Keratinocyte (primary cell): Measurements from ENCODE around the gene NLGN4X.

Experiments used
- CTCF ChIP-seq, 3 experiments: IDR thresholded peaks in 1 of 3; conservative IDR thresholded peaks in 1 of 3; optimal IDR thresholded peaks in 1 of 3; 2 replicates in 2 of 3; 3 replicates in 1 of 3; pipeline versions ENCODE3 to v1.5.1; 2011; ENCODE audit warnings: low read length in 3 of 3, mild to moderate bottlenecking in 3 of 3, moderate library complexity in 2 of 3, control low read depth in 1 of 3, inconsistent platforms in 1 of 3; ENCODE audit not compliant: insufficient read depth in 2 of 3; ENCODE audit errors: extremely low read depth in 1 of 3
- EZH2 ChIP-seq: IDR thresholded peaks from one replicate; pipeline ENCODE4 v1.6.1; 2012; ENCODE audit warnings: inconsistent platforms, mild to moderate bottlenecking, low read length, moderate library complexity

GRCh38 chrX:5852941-5853340 lies 375.7 kb downstream of the NLGN4X start:
- no peak for TF ChIP-seq CTCF (optimal IDR thresholded peaks at IDR 0.05 in 1 of 3, IDR thresholded peaks at IDR 0.05 in 1 of 3, conservative IDR thresholded peaks at IDR 0.05 in 1 of 3; ENCODE audit: extremely low read depth in 1 of 3, insufficient read depth in 2 of 3, low read length in 3 of 3)
- no peak for TF ChIP-seq EZH2
